ELF-1 (cell line): ENCODE results near the gene POLR1A.

Experiments
- DNase-seq: peaks from one replicate; pipeline ENCODE4 v3.0.0-alpha.2; 2016; ENCODE audit warnings: low read depth, low spot score

POLR1A gene

GRCh38 chr2:86105252-86105968, at the start of gene POLR1A:
POLR1A (minus strand) TSS chr2:86105886; CDS start chr2:86105776, 110 bp downstream.
- DNase-seq: peak; percentile 97

- DNase-seq: no peak
Observed at GRCh38 chr2:86150502-86150901, 44.8 kb upstream of the POLR1A start.

GRCh38 chr2:86147793-86148192, 42.1 kb upstream of the POLR1A start:
- no peak for DNase-seq

GRCh38 chr2:86143926-86144685, 38.4 kb upstream of the POLR1A start:
- no peak for DNase-seq

GRCh38 chr2:86143307-86143706, 37.6 kb upstream of the POLR1A start:
- DNase-seq: no peak

- no peak for DNase-seq
Observed at GRCh38 chr2:86142436-86143257, 37.0 kb upstream of the POLR1A start.

GRCh38 chr2:86140969-86141392, 35.3 kb upstream of the POLR1A start:
- DNase-seq: no peak

- DNase-seq: no peak
Observed at GRCh38 chr2:86139981-86140380, 34.3 kb upstream of the POLR1A start.

- no peak for DNase-seq
Observed at GRCh38 chr2:86138736-86139625, 33.3 kb upstream of the POLR1A start.

- no peak for DNase-seq
Observed at GRCh38 chr2:86136141-86136540, 30.5 kb upstream of the POLR1A start.

- DNase-seq: no peak
Observed at GRCh38 chr2:86135653-86136052, 30.0 kb upstream of the POLR1A start.

GRCh38 chr2:86134709-86135108, 29.0 kb upstream of the POLR1A start:
- no peak for DNase-seq

- DNase-seq: no peak
Observed at GRCh38 chr2:86124683-86125082, 19.0 kb upstream of the POLR1A start.

GRCh38 chr2:86123328-86123925, 17.7 kb upstream of the POLR1A start:
- DNase-seq: no peak

GRCh38 chr2:86118130-86118529, 12.4 kb upstream of the POLR1A start:
- no peak for DNase-seq

GRCh38 chr2:86107031-86107430, 1.3 kb upstream of the POLR1A start:
- DNase-seq: no peak

GRCh38 chr2:86105969-86106945, 571 bp upstream of the POLR1A start, which contains the start of gene PTCD3:
PTCD3 (plus strand) TSS chr2:86106235; CDS start chr2:86106248, 13 bp downstream.
- DNase-seq: peak; percentile 96

- DNase-seq: no peak
Observed at GRCh38 chr2:86102157-86102556, 3.5 kb downstream of the POLR1A start.

GRCh38 chr2:86097913-86098312, 7.8 kb downstream of the POLR1A start:
- no peak for DNase-seq
